Thyroid gland (tissue), 4 donors: ENCODE data around the gene OSBPL1A.
A peak's percentile ranks its signal among the peaks of the same experiment; 100 is the strongest.

Experiments used
- POLR2A ChIP-seq, 2 donors: fragments of 450-650 bp; IDR thresholded peaks; one replicate each; pipeline ENCODE4 v1.6.1; 2017; ENCODE audit warnings: antibody characterized with exemption in 2 of 2, mild to moderate bottlenecking in 2 of 2, moderate library complexity in 1 of 2
- TF ChIP-seq, protein P1 (sequence below), 6 experiments: fragments of 200-600 bp in 3 of 6; fragments of 450-650 bp in 3 of 6; sonication (generic) in 3 of 6; IDR thresholded peaks; one replicate each; pipeline ENCODE4 v1.5.1; 2016 to 2019; ENCODE audit warnings: antibody characterized with exemption in 6 of 6, mild to moderate bottlenecking in 2 of 6, inconsistent platforms in 1 of 6, moderate library complexity in 1 of 6

- TF ChIP-seq, protein P1, sequence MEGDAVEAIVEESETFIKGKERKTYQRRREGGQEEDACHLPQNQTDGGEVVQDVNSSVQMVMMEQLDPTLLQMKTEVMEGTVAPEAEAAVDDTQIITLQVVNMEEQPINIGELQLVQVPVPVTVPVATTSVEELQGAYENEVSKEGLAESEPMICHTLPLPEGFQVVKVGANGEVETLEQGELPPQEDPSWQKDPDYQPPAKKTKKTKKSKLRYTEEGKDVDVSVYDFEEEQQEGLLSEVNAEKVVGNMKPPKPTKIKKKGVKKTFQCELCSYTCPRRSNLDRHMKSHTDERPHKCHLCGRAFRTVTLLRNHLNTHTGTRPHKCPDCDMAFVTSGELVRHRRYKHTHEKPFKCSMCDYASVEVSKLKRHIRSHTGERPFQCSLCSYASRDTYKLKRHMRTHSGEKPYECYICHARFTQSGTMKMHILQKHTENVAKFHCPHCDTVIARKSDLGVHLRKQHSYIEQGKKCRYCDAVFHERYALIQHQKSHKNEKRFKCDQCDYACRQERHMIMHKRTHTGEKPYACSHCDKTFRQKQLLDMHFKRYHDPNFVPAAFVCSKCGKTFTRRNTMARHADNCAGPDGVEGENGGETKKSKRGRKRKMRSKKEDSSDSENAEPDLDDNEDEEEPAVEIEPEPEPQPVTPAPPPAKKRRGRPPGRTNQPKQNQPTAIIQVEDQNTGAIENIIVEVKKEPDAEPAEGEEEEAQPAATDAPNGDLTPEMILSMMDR (IDR thresholded peaks at IDR 0.05): peak in 3 of 6 experiments; percentile 17 to 30 (median 26)
- peak in 1 of 2 donors; percentile 77 for TF ChIP-seq POLR2A (IDR thresholded peaks at IDR 0.05)
Observed at GRCh38 chr18:24271381-24272228, 126.0 kb downstream of the OSBPL1A start.
